Neuronal stem cell (in vitro differentiated cells): ENCODE measurements around the gene FYN.
A peak's percentile ranks its signal among the peaks of the same experiment; 100 is the strongest.

Experiments used
- DNase-seq: peaks from one replicate; pipeline ENCODE4 v3.0.0-alpha.2; 2013; ENCODE audit warnings: low spot score
- H2AFZ ChIP-seq: one replicate; pipeline ENCODE4 v1.6.1; 2013; ENCODE audit warnings: mild to moderate bottlenecking, low read length, inconsistent platforms
- H2AK5ac ChIP-seq: 2 replicates; pipeline ENCODE4 v1.6.1; 2013; ENCODE audit warnings: low read depth, mild to moderate bottlenecking, inconsistent platforms, low read length, moderate library complexity, mixed read lengths
- H2BK120ac ChIP-seq: 2 replicates; pipeline ENCODE4 v1.6.1; 2013; ENCODE audit warnings: low read depth, mild to moderate bottlenecking, inconsistent platforms, low read length, moderate library complexity, mixed read lengths
- H2BK12ac ChIP-seq: one replicate; pipeline ENCODE4 v1.6.1; 2013; ENCODE audit warnings: low read length, inconsistent platforms
- H2BK15ac ChIP-seq: 2 replicates; pipeline ENCODE4 v1.6.1; 2013; ENCODE audit warnings: mild to moderate bottlenecking, low read length, inconsistent platforms, mixed read lengths
- H2BK5ac ChIP-seq: one replicate; pipeline ENCODE4 v1.6.1; 2013; ENCODE audit warnings: inconsistent platforms, mild to moderate bottlenecking, low read length, moderate library complexity
- H3K14ac ChIP-seq: one replicate; pipeline ENCODE4 v1.6.1; 2013; ENCODE audit warnings: low read length, inconsistent platforms
- H3K18ac ChIP-seq: 2 replicates; pipeline ENCODE4 v1.6.1; 2013; ENCODE audit warnings: low read length, inconsistent platforms
- H3K23ac ChIP-seq: 2 replicates; pipeline ENCODE4 v1.6.1; 2013; ENCODE audit warnings: low read depth, mild to moderate bottlenecking, mixed read lengths, low read length, inconsistent platforms; ENCODE audit not compliant: poor library complexity
- H3K27ac ChIP-seq: replicated peaks from 3 replicates; pipeline ENCODE4 v1.5.1; 2013; ENCODE audit warnings: low read length, inconsistent platforms
- H3K27me3 ChIP-seq, 3 experiments: 2 replicates each; pipeline ENCODE4 v1.6.1; 2013; ENCODE audit warnings: low read length in 3 of 3, mild to moderate bottlenecking in 2 of 3, inconsistent platforms in 1 of 3, low read depth in 1 of 3, mixed read lengths in 1 of 3, moderate library complexity in 1 of 3; ENCODE audit not compliant: control insufficient read depth in 3 of 3, insufficient read depth in 3 of 3
- H3K36me3 ChIP-seq, 2 donors: replicated peaks in 1 of 2; 2 replicates each; pipeline ENCODE4 v1.6.1; 2013; ENCODE audit warnings: low read length in 2 of 2; ENCODE audit not compliant: control insufficient read depth in 2 of 2, insufficient read depth in 2 of 2
- H3K4ac ChIP-seq: 2 replicates; pipeline ENCODE4 v1.6.1; 2013; ENCODE audit warnings: inconsistent platforms, mild to moderate bottlenecking, low read length, moderate library complexity
- H3K4me1 ChIP-seq, 2 donors: 1 replicate in 1 of 2; 2 replicates in 1 of 2; pipeline ENCODE4 v1.6.1; 2013; ENCODE audit warnings: low read length in 2 of 2, low read depth in 1 of 2; ENCODE audit not compliant: control insufficient read depth in 2 of 2, insufficient read depth in 1 of 2
- H3K4me2 ChIP-seq: one replicate; pipeline ENCODE4 v1.6.1; 2013; ENCODE audit warnings: mild to moderate bottlenecking, low read length, inconsistent platforms; ENCODE audit not compliant: insufficient read depth, poor library complexity, severe bottlenecking
- H3K4me3 ChIP-seq, 2 donors: 2 replicates each; pipeline ENCODE4 v1.5.1; 2013; ENCODE audit warnings: low read length in 2 of 2, mild to moderate bottlenecking in 2 of 2, inconsistent platforms in 1 of 2, moderate library complexity in 1 of 2
- H3K79me1 ChIP-seq: one replicate; pipeline ENCODE4 v1.6.1; 2013; ENCODE audit warnings: low read depth, mild to moderate bottlenecking, inconsistent platforms, low read length, moderate library complexity
- H3K9ac ChIP-seq: one replicate; pipeline ENCODE4 v1.6.1; 2013; ENCODE audit warnings: mild to moderate bottlenecking, low read depth, low read length, inconsistent platforms; ENCODE audit not compliant: poor library complexity
- H3K9me3 ChIP-seq, 2 donors: replicated peaks in 1 of 2; 2 replicates each; pipeline versions ENCODE3 to v1.6.1; 2013; ENCODE audit warnings: low read length in 2 of 2, mild to moderate bottlenecking in 2 of 2, inconsistent platforms in 1 of 2, low read depth in 1 of 2, mixed read lengths in 1 of 2, moderate library complexity in 1 of 2; ENCODE audit not compliant: control insufficient read depth in 2 of 2, insufficient read depth in 1 of 2
- H4K8ac ChIP-seq: one replicate; pipeline ENCODE4 v1.6.1; 2013; ENCODE audit warnings: low read depth, mild to moderate bottlenecking, inconsistent platforms, low read length, moderate library complexity
- H4K91ac ChIP-seq: one replicate; pipeline ENCODE4 v1.6.1; 2013; ENCODE audit warnings: low read length, low read depth, mild to moderate bottlenecking, inconsistent platforms; ENCODE audit not compliant: poor library complexity
- WGBS, 2 donors: extraction: QIAGEN DNeasy Blood & Tissue Kit; methylation state at CpG; one replicate each; pipeline ENCODE4 v1.1.7; 2013; ENCODE audit warnings: missing lambda C conversion rate in 2 of 2, mixed read lengths in 1 of 2; ENCODE audit not compliant: insufficient read length in 2 of 2, insufficient replicate concordance in 1 of 2; ENCODE audit errors: extremely low coverage in 2 of 2; 5-methylcytosine and 5-hydroxymethylcytosine counted together

FYN gene

GRCh38 chr6:111754423-111754822, 118.8 kb downstream of the FYN start:
- no peak overlapping the region for H2BK5ac ChIP-seq
- H3K23ac ChIP-seq = no peak overlapping the region
- H3K27ac ChIP-seq = no peak overlapping the region
- no peak overlapping the region for H3K4ac ChIP-seq
- no peaks in the 10 kb centered on the region for H3K79me1 ChIP-seq
- H2BK15ac ChIP-seq = no peak overlapping the region
- H3K27me3 ChIP-seq = no peaks in the 10 kb centered on the region
- no peak overlapping the region for H3K4me2 ChIP-seq
- H4K8ac ChIP-seq = no peak overlapping the region
- no peak overlapping the region for H2AK5ac ChIP-seq
- no peak overlapping the region for H2BK120ac ChIP-seq
- H3K9ac ChIP-seq = no peak overlapping the region
- H3K14ac ChIP-seq = no peak overlapping the region
- H3K9me3 ChIP-seq = peaks cover 0 to 2% of the 10 kb centered on the region in 2 donors
- no peak overlapping the region for H3K18ac ChIP-seq
- no peak for DNase-seq
- H3K4me3 ChIP-seq = no peak overlapping the region
- no CpG with 5 or more reads among the region's 4 CpGs for WGBS, 2 donors
- H4K91ac ChIP-seq = no peak overlapping the region
- peaks cover 2 to 54% of the 10 kb centered on the region in 2 donors for H3K36me3 ChIP-seq
- no peak overlapping the region for H2AFZ ChIP-seq
- H3K4me1 ChIP-seq = peaks cover 17 to 31% of the 10 kb centered on the region in 2 donors
- H2BK12ac ChIP-seq = no peak overlapping the region

GRCh38 chr6:111753573-111753972, 119.7 kb downstream of the FYN start:
- Histone ChIP-seq H3K79me1 (no peaks in the 10 kb centered on the region), H3K4me3 (no peak overlapping the region), H2AFZ (no peak overlapping the region), H3K23ac (no peak overlapping the region), H3K9ac (no peak overlapping the region), H3K36me3 (peaks cover 2 to 54% of the 10 kb centered on the region in 2 donors), H4K8ac (no peak overlapping the region), H2BK15ac (no peak overlapping the region), H2AK5ac (no peak overlapping the region), H3K4me2 (no peak overlapping the region), H3K4me1 (peaks cover 14 to 31% of the 10 kb centered on the region in 2 donors), H3K4ac (no peak overlapping the region), H2BK5ac (no peak overlapping the region), H3K14ac (no peak overlapping the region), H4K91ac (no peak overlapping the region), H2BK12ac (no peak overlapping the region), H3K27ac (no peak overlapping the region), H2BK120ac (no peak overlapping the region), H3K27me3 (no peaks in the 10 kb centered on the region), H3K18ac (no peak overlapping the region), H3K9me3 (peaks cover 0 to 2% of the 10 kb centered on the region in 2 donors)
- no CpG with 5 or more reads among the region's 2 CpGs for WGBS, 2 donors
- DNase-seq = no peak

GRCh38 chr6:111752476-111752875, 120.8 kb downstream of the FYN start:
- Histone ChIP-seq H2BK5ac (no peak overlapping the region), H3K79me1 (no peaks in the 10 kb centered on the region), H4K8ac (no peak overlapping the region), H3K4me2 (no peak overlapping the region), H3K4ac (no peak overlapping the region), H3K23ac (no peak overlapping the region), H3K4me3 (no peak overlapping the region), H3K4me1 (peaks cover 14 to 38% of the 10 kb centered on the region in 2 donors), H4K91ac (no peak overlapping the region), H2BK12ac (no peak overlapping the region), H2AK5ac (no peak overlapping the region), H2BK120ac (no peak overlapping the region), H2AFZ (no peak overlapping the region), H3K9ac (no peak overlapping the region), H2BK15ac (no peak overlapping the region), H3K27me3 (no peaks in the 10 kb centered on the region), H3K14ac (no peak overlapping the region), H3K27ac (no peak overlapping the region), H3K18ac (peak overlapping the region; percentile 27), H3K36me3 (peaks cover 2 to 54% of the 10 kb centered on the region in 2 donors), H3K9me3 (peaks cover 0 to 2% of the 10 kb centered on the region in 2 donors)
- DNase-seq = no peak

GRCh38 chr6:111750753-111751673, 122.2 kb downstream of the FYN start:
- Histone ChIP-seq H3K4me3 (no peak overlapping the region), H2BK120ac (no peak overlapping the region), H3K36me3 (peaks cover 0 to 60% of the 10 kb centered on the region in 2 donors), H3K4me1 (peaks cover 16 to 41% of the 10 kb centered on the region in 2 donors), H3K4ac (no peak overlapping the region), H3K18ac (no peak overlapping the region), H3K4me2 (no peak overlapping the region), H2AK5ac (no peak overlapping the region), H3K9me3 (peaks cover 0 to 2% of the 10 kb centered on the region in 2 donors), H3K79me1 (no peaks in the 10 kb centered on the region), H2BK5ac (no peak overlapping the region), H2AFZ (no peak overlapping the region), H2BK12ac (no peak overlapping the region), H3K27ac (no peak overlapping the region), H3K14ac (no peak overlapping the region), H2BK15ac (no peak overlapping the region), H3K9ac (no peak overlapping the region), H3K23ac (no peak overlapping the region), H4K91ac (no peak overlapping the region), H4K8ac (no peak overlapping the region), H3K27me3 (no peaks in the 10 kb centered on the region)
- no peak for DNase-seq
- WGBS, 2 donors = no CpG with 5 or more reads among the region's 6 CpGs
